IPS DF 19.7 (cell line): ENCODE measurements around the gene STARD3NL.
"Not testable (repeated sequence)": the region's sequence is repeated elsewhere in the genome, so short reads cannot be mapped to it uniquely, and the experiment has no call there.

Source experiments
- DNase-seq: peaks from one replicate; pipeline ENCODE4 v3.0.0-alpha.2; 2013; ENCODE audit warnings: low read depth, low spot score

The STARD3NL gene

GRCh38 chr7:38223306-38223705 is 45.3 kb downstream of the STARD3NL start:
- no peak for DNase-seq

- DNase-seq: no peak
Measured at GRCh38 chr7:38224392-38224791, 46.3 kb downstream of the STARD3NL start.

GRCh38 chr7:38229386-38229785 is 51.3 kb downstream of the STARD3NL start:
- DNase-seq: no peak

- DNase-seq: no peak
Measured at GRCh38 chr7:38229884-38230642, 52.0 kb downstream of the STARD3NL start.

- no peak for DNase-seq
Measured at GRCh38 chr7:38232502-38233366, 54.7 kb downstream of the STARD3NL start.

GRCh38 chr7:38234759-38235158 is 56.7 kb downstream of the STARD3NL start:
- DNase-seq: not testable (repeated sequence)

- DNase-seq: no peak
Measured at GRCh38 chr7:38235606-38236005, 57.6 kb downstream of the STARD3NL start.

- DNase-seq: not testable (repeated sequence)
Measured at GRCh38 chr7:38239129-38239528, 61.1 kb downstream of the STARD3NL start.

GRCh38 chr7:38241071-38241470 is 63.0 kb downstream of the STARD3NL start:
- DNase-seq: no peak

GRCh38 chr7:38242814-38243213 is 64.8 kb downstream of the STARD3NL start:
- no peak for DNase-seq

- DNase-seq: not testable (repeated sequence)
Measured at GRCh38 chr7:38243345-38243744, 65.3 kb downstream of the STARD3NL start.

- DNase-seq: no peak
Measured at GRCh38 chr7:38244516-38244915, 66.5 kb downstream of the STARD3NL start.

- no peak for DNase-seq
Measured at GRCh38 chr7:38245409-38245977, 67.4 kb downstream of the STARD3NL start.

GRCh38 chr7:38248069-38248567 is 70.1 kb downstream of the STARD3NL start:
- DNase-seq: no peak

- not testable (repeated sequence) for DNase-seq
Measured at GRCh38 chr7:38249849-38250248, 71.8 kb downstream of the STARD3NL start.

GRCh38 chr7:38257350-38257677 is 79.3 kb downstream of the STARD3NL start:
- no peak for DNase-seq

GRCh38 chr7:38259157-38259556 is 81.1 kb downstream of the STARD3NL start:
- DNase-seq: not testable (repeated sequence)

GRCh38 chr7:38261601-38262000 is 83.6 kb downstream of the STARD3NL start:
- DNase-seq: not testable (repeated sequence)

- DNase-seq: not testable (repeated sequence)
Measured at GRCh38 chr7:38262026-38262425, 84.0 kb downstream of the STARD3NL start.

- DNase-seq: no peak
Measured at GRCh38 chr7:38262545-38262944, 84.5 kb downstream of the STARD3NL start.

GRCh38 chr7:38263274-38263673 is 85.2 kb downstream of the STARD3NL start:
- DNase-seq: not testable (repeated sequence)

GRCh38 chr7:38264602-38265001 is 86.6 kb downstream of the STARD3NL start:
- DNase-seq: not testable (repeated sequence)
